SU-DHL-6 (cell line): ENCODE measurements around the gene OXA1L.
A peak's percentile ranks its signal among the peaks of the same experiment; 100 is the strongest.
"Not testable (repeated sequence)": the region's sequence is repeated elsewhere in the genome, so short reads cannot be mapped to it uniquely, and the experiment has no call there.

Experiments
- H2AFZ ChIP-seq: fragments of 200-600 bp; sonication (generic); 2 replicates; pipeline ENCODE4 v1.6.1; 2014; ENCODE audit warnings: low read depth, mild to moderate bottlenecking, moderate library complexity, mixed read lengths, antibody characterized with exemption, low read length; ENCODE audit not compliant: severe bottlenecking
- H3F3A ChIP-seq: fragments of 200-600 bp; shearing (Covaris generic); 2 replicates; pipeline ENCODE4 v1.6.0; 2016; ENCODE audit warnings: antibody characterized with exemption, mild to moderate bottlenecking; ENCODE audit not compliant: insufficient read depth
- H3K27ac ChIP-seq: fragments of 200-600 bp; sonication (generic); 2 replicates; pipeline ENCODE4 v1.5.1; 2016; ENCODE audit warnings: low read depth, mild to moderate bottlenecking, low read length, moderate library complexity, mixed read lengths
- H3K27me3 ChIP-seq: fragments of 200-600 bp; sonication (generic), shearing (Covaris generic); 2 replicates; pipeline ENCODE4 v1.6.0; 2014; ENCODE audit warnings: mild to moderate bottlenecking, low read length
- H3K36me3 ChIP-seq: fragments of 200-600 bp; sonication (generic); 2 replicates; pipeline ENCODE4 v1.6.1; 2014; ENCODE audit warnings: mild to moderate bottlenecking, low read length, mixed read lengths
- H3K4me2 ChIP-seq: fragments of 300-600, 200-600 bp; shearing (Covaris generic), sonication (generic); 2 replicates; pipeline ENCODE4 v1.6.0; 2014; ENCODE audit warnings: low read length, low read depth, mild to moderate bottlenecking; ENCODE audit not compliant: poor library complexity, severe bottlenecking
- H3K4me3 ChIP-seq: fragments of 200-600 bp; sonication (generic); 2 replicates; pipeline ENCODE4 v1.5.1; 2014; ENCODE audit warnings: antibody characterized with exemption, low read length, mild to moderate bottlenecking, mixed read lengths; ENCODE audit not compliant: insufficient read depth, poor library complexity, severe bottlenecking
- H3K79me2 ChIP-seq: fragments of 200-600 bp; sonication (generic); 2 replicates; pipeline ENCODE4 v1.6.1; 2014; ENCODE audit warnings: mild to moderate bottlenecking, low read length, moderate library complexity; ENCODE audit not compliant: insufficient read depth
- H3K9ac ChIP-seq: fragments of 200-600 bp; sonication (generic); 2 replicates; pipeline ENCODE4 v1.7.0; 2014; ENCODE audit warnings: mild to moderate bottlenecking, low read length
- H3K9me2 ChIP-seq: fragments of 200-600 bp; sonication (generic); replicated peaks from 2 replicates; pipeline ENCODE4 v1.6.1; 2014; ENCODE audit warnings: low read length; ENCODE audit not compliant: insufficient read depth
- H3K9me3 ChIP-seq: fragments of 200-600 bp; sonication (generic); 2 replicates; pipeline ENCODE4 v1.6.1; 2014; ENCODE audit warnings: low read length, mixed read lengths; ENCODE audit not compliant: insufficient read depth
- H4K20me1 ChIP-seq: fragments of 200-600 bp; sonication (generic); 2 replicates; pipeline ENCODE4 v1.6.1; 2014; ENCODE audit warnings: low read depth, mild to moderate bottlenecking, antibody characterized with exemption, low read length, moderate library complexity, mixed read lengths
- EZH2phosphoT487 ChIP-seq: fragments of 200-600 bp; sonication (generic), shearing (Covaris generic); conservative IDR thresholded peaks from 2 replicates; pipeline ENCODE4 v1.6.1; 2018; ENCODE audit warnings: mild to moderate bottlenecking, antibody characterized with exemption, low read length, moderate library complexity, mixed read lengths
- TF ChIP-seq, protein P1 (sequence below): fragments of 200-600 bp; sonication (generic); IDR thresholded peaks from one replicate; pipeline ENCODE4 v1.5.1; 2017; ENCODE audit warnings: antibody characterized with exemption, mild to moderate bottlenecking, low read length, moderate library complexity; ENCODE audit not compliant: insufficient read depth, poor library complexity, severe bottlenecking

Gene OXA1L

DNA sequence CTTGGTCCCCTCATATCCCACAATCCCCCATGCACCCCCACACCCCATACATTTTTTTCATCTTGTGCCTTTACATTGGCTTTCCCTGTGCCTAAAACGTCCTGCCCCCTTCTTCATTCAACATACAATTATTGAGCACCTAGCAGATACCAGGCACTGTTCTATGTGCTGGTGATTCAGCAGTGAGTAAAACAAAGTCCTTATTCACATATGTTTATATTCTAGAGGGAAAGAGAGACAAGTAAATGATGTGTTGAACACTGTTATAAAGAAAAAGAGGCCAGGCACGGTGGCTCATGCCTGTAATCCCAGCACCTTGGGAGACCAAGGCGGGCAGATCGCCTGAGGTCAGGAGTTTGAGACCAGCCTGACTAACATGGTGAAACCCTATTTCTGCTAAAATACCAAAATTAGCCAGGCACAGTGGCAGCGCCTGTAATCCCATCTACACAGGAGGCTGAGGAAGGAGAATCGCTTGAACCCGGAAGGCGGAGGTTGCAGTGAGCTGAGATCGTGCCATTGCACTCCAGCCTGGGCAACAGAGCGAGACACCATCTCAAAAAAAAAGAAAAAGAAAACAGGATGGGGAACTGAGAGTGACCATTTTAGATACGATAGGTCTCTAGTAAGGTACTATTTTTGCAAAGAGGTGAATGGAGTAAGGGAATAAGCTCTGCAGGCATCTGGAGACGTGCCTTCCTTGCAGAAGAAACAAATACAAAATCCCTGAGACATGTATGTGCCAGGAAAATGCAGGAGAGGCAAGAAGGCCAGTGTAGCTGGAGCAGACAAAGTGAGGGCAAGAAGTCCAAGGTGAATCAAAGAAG lies 36.6 kb downstream of the OXA1L start:
- Histone ChIP-seq H3F3A (0 out of 2 replicates have a peak, but pooled peaks cover 4% of the 10 kb centered on the region), H3K9me2 (no peaks in the 10 kb centered on the region), H3K36me3 (no peaks in the 10 kb centered on the region), H3K9me3 (no peaks in the 10 kb centered on the region), H2AFZ (no peak overlapping the region), H3K4me2 (peak overlapping the region; percentile 48), H3K9ac (peak overlapping the region; percentile 23; the same call in 1 of the 2 replicates), H3K79me2 (peaks cover 8% of the 10 kb centered on the region; the same call in 1 of the 2 replicates), H3K27ac (peak overlapping the region; percentile 76), H4K20me1 (no peaks in the 10 kb centered on the region), H3K27me3 (no peaks in the 10 kb centered on the region), H3K4me3 (no peak overlapping the region)
- TF ChIP-seq, protein P1, sequence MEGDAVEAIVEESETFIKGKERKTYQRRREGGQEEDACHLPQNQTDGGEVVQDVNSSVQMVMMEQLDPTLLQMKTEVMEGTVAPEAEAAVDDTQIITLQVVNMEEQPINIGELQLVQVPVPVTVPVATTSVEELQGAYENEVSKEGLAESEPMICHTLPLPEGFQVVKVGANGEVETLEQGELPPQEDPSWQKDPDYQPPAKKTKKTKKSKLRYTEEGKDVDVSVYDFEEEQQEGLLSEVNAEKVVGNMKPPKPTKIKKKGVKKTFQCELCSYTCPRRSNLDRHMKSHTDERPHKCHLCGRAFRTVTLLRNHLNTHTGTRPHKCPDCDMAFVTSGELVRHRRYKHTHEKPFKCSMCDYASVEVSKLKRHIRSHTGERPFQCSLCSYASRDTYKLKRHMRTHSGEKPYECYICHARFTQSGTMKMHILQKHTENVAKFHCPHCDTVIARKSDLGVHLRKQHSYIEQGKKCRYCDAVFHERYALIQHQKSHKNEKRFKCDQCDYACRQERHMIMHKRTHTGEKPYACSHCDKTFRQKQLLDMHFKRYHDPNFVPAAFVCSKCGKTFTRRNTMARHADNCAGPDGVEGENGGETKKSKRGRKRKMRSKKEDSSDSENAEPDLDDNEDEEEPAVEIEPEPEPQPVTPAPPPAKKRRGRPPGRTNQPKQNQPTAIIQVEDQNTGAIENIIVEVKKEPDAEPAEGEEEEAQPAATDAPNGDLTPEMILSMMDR, result no peak

DNA sequence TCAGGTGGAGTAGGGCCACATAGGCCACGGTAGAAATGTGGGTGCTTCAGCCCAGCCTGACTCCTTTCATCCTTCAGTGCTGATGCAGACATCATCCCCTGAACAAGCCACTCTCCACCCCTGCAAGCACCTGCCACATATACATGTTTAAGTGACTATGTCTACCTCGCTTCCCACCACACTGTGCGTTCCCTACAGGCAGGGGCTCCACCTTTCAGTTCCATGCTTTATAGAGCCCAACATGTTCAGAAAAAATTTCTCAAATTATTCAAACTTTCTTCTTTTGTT lies 37.1 kb downstream of the OXA1L start:
- Histone ChIP-seq H2AFZ (no peak overlapping the region), H3K79me2 (peaks cover 8% of the 10 kb centered on the region; the same call in 1 of the 2 replicates), H3K27me3 (no peaks in the 10 kb centered on the region), H4K20me1 (no peaks in the 10 kb centered on the region), H3K36me3 (no peaks in the 10 kb centered on the region), H3K9me2 (no peaks in the 10 kb centered on the region), H3K9ac (peak overlapping the region; percentile 23), H3K9me3 (no peaks in the 10 kb centered on the region), H3F3A (peaks cover 7% of the 10 kb centered on the region; the same call in 1 of the 2 replicates), H3K4me2 (peak overlapping the region; percentile 48), H3K4me3 (no peak overlapping the region), H3K27ac (peak overlapping the region; percentile 76)
- no peak for TF ChIP-seq EZH2phosphoT487
- TF ChIP-seq, protein P1, result no peak

DNA sequence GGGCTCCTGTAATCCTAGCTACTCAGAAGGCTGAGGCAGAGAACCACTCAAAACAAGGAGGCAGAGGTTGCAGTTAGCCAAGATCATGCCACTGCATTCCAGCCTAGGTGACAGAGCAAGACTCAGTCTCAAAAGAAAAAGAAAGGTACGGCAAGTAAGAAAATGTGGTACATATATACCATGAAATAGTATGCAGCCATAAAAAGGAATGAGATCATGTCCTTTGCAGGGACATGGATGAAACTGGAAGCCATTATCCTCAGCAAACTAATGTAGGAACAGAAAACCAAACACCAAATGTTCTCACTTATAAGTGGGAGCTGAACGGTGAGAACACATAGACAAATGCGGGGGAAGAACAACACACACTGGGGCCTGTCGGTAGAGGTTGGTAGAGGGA lies 38.7 kb downstream of the OXA1L start:
- H3K79me2 ChIP-seq, H3F3A ChIP-seq: not testable (repeated sequence)
- peak overlapping the region; percentile 76 for H3K27ac ChIP-seq

DNA sequence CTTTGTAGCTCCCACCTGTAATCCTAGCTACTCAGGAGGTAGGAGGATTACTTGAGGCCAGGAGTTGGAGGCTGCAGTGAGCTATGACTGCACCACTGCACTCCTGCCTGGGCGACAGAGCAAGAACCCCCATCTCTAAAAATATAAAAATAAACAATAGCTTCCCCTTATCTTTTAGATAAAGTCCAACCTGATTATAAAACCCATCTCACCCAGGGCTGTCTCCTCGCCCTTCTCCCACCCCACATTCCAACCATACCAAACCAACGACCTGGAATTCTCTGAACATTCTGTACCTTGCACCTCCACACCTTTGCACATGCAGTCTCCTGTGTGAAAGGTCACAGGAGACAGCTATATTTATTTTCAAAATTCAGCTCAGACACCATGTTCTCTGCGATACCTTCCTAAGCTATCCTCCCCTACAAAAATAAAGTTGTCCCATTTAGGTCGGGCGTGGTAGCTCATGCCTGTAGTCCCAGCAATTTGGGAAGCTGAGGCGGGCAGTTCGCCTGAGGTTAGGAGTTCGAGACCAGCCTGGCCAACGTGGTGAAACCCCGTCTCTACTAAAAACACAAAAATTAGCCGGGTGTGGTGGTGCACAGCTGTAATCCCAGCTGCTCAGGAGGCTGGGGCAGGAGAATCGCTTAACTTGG lies 41.1 kb downstream of the OXA1L start:
- H3K9me2 ChIP-seq, result no peaks in the 10 kb centered on the region
- H2AFZ ChIP-seq, result no peak overlapping the region
- H3K79me2 ChIP-seq, result peaks cover 4% of the 10 kb centered on the region; the same call in 1 of the 2 replicates
- no peaks in the 10 kb centered on the region for H3K36me3 ChIP-seq
- TF ChIP-seq EZH2phosphoT487, result no peak
- TF ChIP-seq, protein P1, result no peak
- H3K27me3 ChIP-seq, result no peaks in the 10 kb centered on the region
- H3K4me3 ChIP-seq, result no peak overlapping the region
- peak overlapping the region; percentile 66 for H3K27ac ChIP-seq
- peak overlapping the region; percentile 35 for H3K4me2 ChIP-seq
- H3K9ac ChIP-seq, result 0 out of 2 replicates have a peak overlapping the region, but pooled peaks have one; percentile 5
- no peaks in the 10 kb centered on the region for H3K9me3 ChIP-seq
- H3F3A ChIP-seq, result peaks cover 10% of the 10 kb centered on the region; the same call in 1 of the 2 replicates
- no peaks in the 10 kb centered on the region for H4K20me1 ChIP-seq

More for the DNA sequence above, 38.7 kb downstream of the OXA1L start:
- H2AFZ ChIP-seq, H3K4me2 ChIP-seq, H3K9ac ChIP-seq, H3K27me3 ChIP-seq, H3K4me3 ChIP-seq, H3K36me3 ChIP-seq, H3K9me3 ChIP-seq, H3K9me2 ChIP-seq, H4K20me1 ChIP-seq: not testable (repeated sequence)
